WTC11 (cell line): ENCODE results near the gene FAM193B.

Experiments
- MYBL2 ChIP-seq: sonication (generic); formaldehyde crosslinking; IDR thresholded peaks from 2 replicates; pipeline ENCODE4 v1.8.1; 2023; ENCODE audit warnings: mild to moderate bottlenecking, moderate library complexity, missing genetic modification reagents
- ZNF121 ChIP-seq: sonication (generic); formaldehyde crosslinking; IDR thresholded peaks from 2 replicates; pipeline ENCODE4 v1.8.0; 2023; ENCODE audit warnings: missing genetic modification reagents
- TF ChIP-seq, protein P1 (sequence below): fragments of 200-600 bp; IDR thresholded peaks from 2 replicates; pipeline ENCODE4 v1.8.0; 2022; ENCODE audit warnings: antibody characterized with exemption

DNA sequence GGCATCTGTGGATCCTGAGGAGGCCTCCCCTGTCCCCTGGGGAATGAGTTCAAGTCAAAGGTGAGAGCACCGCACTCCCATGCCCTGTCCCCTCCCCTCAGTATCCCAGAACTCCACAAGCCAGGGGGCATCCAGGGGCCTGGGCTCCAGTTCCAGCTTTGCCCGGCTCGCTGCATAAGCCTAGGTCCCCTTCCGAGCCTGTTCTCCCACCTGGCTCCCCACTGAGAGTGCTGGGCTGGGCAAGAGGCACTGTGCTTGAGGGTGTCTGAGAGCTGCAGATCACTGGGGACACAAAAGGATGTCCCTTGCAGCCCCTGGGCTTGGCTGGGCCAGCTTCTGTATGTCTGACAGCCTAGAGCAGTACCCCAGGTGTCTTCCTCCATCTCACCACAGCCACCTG lies 49.3 kb downstream of the FAM193B start:
- TF ChIP-seq, protein P1, sequence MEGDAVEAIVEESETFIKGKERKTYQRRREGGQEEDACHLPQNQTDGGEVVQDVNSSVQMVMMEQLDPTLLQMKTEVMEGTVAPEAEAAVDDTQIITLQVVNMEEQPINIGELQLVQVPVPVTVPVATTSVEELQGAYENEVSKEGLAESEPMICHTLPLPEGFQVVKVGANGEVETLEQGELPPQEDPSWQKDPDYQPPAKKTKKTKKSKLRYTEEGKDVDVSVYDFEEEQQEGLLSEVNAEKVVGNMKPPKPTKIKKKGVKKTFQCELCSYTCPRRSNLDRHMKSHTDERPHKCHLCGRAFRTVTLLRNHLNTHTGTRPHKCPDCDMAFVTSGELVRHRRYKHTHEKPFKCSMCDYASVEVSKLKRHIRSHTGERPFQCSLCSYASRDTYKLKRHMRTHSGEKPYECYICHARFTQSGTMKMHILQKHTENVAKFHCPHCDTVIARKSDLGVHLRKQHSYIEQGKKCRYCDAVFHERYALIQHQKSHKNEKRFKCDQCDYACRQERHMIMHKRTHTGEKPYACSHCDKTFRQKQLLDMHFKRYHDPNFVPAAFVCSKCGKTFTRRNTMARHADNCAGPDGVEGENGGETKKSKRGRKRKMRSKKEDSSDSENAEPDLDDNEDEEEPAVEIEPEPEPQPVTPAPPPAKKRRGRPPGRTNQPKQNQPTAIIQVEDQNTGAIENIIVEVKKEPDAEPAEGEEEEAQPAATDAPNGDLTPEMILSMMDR, result no peak
- TF ChIP-seq ZNF121 (no peak), MYBL2 (no peak)
